HCEC 1CT (cell line): ENCODE results near the gene SPINK13.
"Not testable (repeated sequence)": the region's sequence is repeated elsewhere in the genome, so short reads cannot be mapped to it uniquely, and the experiment has no call there.

ENCODE experiments used
- DNase-seq: peaks from one replicate; pipeline ENCODE4 v3.0.0-alpha.2; 2017

The SPINK13 gene, protein sequence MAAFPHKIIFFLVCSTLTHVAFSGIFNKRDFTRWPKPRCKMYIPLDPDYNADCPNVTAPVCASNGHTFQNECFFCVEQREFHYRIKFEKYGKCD

DNA sequence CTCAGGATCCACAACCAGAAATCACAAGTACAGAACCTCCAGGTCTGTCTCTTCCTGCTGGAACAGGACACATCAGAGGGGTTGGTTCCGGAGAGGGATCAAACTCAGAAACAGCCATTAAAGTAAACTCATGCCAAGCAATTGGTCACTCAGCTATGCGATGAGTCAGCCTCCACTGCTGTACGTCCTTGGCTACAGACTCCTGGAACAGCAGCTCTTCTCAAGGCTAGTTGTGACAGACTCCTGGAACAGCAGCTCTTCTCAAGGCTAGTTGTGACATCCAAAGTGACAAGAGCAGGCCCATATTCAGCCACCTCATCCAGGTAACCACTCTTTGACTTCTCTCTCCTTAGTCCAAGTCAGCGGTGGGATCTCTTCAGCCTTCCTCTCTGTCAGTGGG is at the start of gene SPINK13:
TSS of gene SPINK13 (plus strand) at position 229 of the 400 bp plus-strand sequence. CDS start 1,279 bp downstream, outside the sequence.
- DNase-seq = peak; percentile 70

DNA sequence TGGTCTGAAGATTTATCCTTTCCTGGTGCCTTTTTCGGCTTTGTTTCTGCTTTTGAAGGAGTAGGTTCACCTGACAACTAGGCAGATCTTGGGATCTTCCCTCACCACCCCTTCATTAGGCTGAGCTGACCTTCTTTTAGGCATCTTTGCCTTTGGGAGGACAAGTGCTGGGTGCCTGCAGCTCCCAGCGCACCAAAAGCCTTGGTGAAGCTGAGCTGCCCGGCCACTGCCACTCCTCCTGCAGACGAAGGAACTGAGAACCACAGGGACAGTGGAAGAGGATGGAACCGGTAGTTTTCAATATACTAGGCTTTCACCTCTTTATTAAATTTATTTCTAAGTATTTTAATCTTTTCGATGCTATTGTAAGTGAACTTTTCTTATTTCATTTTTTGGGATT is 47.1 kb upstream of the SPINK13 start:
- no peak for DNase-seq

DNA sequence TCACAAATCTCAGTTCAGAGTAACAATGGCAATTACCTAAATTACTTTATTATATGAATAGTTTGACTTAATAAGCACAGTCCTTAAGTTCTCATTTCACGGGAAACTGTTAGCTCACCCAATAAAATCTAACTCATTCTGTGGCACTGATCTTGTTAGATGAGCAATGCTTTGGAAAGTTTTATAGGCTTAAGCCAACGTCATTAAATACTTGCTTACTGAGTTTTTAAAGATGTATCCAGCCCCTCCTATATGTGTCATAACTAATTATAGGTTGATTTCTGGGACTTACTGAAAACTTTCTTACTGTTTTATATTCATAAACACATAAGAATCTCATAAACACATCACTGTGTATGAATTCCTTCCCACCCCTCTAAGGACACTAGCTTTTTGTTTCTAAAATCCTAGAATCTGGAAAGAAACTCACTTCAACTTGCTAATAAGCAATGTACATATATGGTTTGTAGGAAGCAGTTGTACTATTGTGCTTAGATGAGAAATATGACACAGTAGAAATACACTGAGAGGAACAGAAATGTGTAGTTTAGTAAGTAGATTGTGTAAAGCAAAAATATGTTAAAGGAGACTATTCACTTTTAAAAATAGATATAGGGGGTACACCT is 44.4 kb upstream of the SPINK13 start:
- DNase-seq = no peak

DNA sequence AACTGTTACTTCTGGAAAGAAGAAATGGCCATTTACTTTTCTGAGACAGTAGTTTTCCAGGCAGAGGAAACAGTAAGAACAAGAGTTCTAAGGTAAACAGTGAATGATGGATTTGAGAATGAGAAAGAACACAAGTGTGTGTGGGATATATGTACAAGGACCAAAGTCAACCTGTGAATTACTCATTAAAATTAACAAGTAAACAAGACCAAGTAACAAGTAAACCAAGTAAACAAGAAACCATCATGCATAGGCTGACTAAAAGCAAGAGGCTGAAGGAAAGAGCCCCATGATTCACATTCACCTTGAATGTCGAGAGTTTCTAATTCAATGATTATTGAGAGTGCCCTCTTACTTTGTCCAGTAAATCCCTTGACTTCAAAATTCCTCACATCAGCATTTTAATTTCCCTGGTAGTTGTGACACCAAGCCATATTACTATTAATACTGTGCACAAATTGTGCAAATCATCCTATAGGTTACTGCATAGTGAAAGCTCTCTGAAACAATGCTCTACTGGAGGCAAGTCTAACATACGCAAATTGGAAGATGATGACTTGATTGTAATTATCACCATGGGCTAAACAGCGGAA is 40.1 kb upstream of the SPINK13 start:
- no peak for DNase-seq

DNA sequence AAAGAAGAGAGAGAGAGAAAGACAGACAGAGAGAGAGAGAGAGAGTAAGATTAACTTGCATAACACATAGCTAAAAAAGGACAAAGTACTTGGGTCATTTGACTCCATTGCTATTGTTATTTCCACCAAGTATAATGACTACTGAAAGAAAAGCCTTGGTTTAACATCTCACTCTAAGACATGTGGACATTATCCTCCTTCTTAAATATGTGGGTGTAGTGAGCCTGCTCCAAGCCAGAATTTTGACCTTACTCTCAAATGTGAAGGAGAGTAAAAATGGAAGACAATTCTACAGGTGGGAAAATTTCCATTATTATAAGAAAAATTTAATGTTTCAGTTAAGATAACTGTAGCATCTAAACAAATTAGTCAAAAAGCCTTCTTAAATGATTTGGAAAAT is 38.8 kb upstream of the SPINK13 start:
- no peak for DNase-seq

DNA sequence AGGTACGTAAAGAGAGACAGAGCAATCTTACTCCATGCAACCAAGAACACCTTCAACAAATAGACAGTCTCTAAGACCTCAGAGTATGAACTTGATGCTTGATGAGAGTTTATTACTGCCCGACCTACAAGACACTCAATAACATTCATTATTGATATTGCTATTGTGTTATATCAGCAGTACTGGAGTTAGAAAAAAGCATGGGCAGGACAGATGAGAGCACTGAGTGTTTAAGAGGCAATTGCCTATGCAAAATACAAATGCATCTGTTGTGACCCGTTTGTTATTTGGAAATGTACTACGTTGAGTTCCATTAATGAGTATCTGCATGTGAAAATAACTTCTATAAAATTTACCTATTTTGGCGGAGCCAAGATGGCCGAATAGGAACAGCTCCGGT is 38.4 kb upstream of the SPINK13 start:
- no peak for DNase-seq

DNA sequence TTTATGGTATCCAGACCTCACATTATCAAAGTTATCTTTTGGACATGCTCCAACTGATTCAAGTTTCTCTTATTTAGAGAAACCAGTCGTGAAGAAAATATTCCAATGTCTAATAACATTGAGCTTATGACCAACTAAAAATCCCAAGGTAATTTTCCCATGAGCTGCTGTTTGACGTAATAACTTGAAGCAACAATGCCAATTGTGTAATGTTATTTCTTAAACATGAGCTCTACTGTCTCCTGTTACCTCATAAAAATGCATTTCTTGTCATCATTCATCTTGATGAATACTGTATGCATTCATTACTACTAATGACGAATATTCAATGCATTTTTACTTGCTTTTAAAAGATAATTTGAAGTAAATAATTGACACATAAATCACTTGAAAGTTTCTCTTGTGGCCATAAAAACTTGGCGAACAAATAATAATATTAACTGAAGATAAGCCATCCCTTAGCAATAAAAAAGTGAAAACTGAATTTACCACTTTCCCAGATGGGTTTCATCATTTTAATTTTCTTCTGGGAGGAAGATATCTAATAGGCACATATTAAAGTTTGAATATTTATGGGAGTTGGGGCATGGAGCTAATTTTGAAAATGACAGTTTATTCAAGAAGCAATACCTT is 30.7 kb upstream of the SPINK13 start:
- DNase-seq = no peak

DNA sequence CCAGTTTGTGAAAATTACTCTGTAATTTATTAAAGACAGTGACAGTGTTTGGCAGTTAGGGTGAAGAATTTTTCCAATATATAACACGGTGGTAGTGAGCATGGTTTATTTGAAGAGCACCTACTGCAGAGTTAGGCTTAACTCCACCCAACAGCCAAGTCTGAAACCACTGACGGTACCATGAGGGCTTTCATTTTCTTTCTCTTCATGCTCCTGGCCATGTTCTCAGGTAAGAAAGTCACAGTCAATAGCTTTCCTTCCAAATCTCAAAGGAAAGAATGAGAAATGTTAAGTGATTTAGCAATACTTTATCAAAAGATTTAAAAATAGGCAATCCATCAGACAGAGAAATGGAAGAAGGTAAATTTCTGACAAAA is 30.2 kb upstream of the SPINK13 start, which contains the start of gene MARCOL:
TSS of gene MARCOL (plus strand) at position 108 of the 377 bp plus-strand sequence. CDS start at position 181, 73 bp downstream.
- DNase-seq = no peak

DNA sequence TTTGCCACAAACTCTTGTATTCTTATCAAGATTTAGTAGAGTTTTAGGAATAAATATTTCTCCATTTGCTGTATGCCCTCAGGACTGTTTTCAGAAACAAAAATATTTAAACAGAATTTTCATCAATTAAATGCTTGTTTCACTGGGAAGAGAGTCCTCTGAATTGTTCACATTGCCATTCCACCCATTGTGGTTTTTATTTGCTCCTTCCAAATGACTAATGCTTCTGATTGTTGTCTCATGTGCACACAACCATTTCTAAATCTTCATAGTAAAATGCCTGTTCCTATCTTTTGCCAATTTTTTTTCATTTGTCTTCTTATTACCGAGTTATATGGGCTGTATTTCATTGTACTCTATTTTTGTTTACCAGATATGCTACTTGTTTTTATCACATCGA is 19.7 kb upstream of the SPINK13 start:
- no peak for DNase-seq

DNA sequence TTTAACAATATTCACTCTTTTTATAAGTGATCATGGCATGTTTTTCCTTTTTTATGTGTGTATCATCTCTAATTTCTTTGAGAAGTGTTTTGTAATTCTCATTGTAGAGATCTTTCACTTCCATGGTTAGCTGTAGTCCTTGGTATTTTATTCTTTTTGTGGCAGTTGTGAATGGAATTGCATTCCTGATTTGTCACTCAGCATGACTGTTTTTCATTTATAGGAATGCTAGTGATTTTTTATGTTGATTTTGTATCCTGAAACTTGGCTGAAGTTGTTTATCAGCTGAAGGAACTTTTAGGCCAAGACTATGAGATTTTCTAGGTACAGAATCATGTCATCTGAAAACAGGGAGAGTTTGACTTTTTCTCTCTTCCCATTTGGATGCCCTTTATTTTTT is 13.1 kb upstream of the SPINK13 start:
- no peak for DNase-seq

DNA sequence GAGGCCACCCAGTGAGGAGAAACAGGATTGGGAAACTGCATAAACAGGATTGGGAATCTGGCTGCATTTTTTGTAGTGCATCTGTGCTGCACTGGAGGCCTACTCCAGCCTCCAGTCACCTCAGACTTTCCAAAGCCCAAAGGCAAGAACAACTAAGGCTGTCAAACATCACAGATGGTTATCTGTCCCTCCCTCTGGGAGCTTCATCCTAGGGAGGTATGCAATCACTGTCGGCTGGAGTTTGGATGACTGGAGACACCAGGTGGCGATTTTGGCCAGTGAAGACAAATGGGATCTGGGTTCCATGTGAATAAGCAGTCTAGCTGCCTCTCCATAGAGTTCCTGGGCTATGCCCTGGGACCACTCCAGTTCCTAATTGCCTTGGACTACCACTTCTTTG is 9.3 kb upstream of the SPINK13 start:
- DNase-seq = no peak

DNA sequence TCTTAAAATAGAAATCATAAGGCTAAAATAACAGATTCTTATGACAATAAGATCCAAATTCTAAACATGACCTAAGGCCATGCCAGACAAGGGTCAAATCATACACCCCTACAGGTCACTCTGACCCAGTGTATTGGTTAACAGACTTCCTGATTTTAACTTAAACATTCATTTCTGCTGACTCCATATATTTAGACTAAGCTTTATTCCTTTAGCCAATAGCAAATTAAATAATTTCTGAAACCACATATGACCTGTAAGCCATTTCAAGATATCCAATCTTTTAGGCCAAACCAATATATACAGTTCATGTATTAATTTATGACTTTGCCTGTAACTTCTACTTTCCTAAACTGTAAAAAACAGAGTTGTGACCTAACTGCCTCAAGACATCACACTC is 7.4 kb upstream of the SPINK13 start:
- no peak for DNase-seq

DNA sequence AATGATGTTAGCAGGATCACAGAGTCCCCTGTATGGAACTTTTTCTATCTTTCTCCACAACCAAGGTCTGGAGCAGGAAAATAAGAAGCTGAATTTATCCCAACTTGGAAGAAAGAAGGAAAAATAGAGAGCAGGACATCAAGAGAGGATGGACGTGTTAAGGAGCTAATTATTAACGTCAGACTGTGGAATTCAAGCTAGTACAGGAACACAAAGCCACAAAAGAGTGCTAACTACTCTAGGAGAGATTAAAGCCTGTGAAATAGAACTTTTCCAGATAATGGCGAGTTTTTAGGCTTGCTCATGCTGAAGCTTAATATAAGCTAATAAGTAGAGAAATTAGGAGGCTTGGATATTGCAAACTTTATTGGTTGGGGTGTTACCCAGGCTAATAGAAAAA is 632 bp upstream of the SPINK13 start:
- DNase-seq = no peak

DNA sequence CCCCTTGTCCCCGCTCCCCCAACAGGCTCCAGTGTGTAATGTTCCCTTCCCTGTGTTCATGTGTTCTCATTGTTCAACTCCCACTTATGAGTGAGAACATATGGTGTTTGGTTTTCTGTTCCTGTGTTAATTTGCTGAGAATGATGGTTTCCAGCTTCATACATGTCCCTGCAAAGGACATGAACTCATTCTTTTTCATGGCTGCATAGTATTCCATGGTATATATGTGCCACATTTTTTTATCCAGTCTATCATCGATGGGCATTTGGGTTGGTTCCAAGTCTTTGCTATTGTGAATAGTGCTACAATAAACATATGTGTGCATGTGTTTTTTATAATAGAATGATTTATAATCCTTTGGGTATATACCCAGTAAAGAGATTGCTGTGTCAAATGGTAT is 6.5 kb downstream of the SPINK13 start:
- DNase-seq = not testable (repeated sequence)

DNA sequence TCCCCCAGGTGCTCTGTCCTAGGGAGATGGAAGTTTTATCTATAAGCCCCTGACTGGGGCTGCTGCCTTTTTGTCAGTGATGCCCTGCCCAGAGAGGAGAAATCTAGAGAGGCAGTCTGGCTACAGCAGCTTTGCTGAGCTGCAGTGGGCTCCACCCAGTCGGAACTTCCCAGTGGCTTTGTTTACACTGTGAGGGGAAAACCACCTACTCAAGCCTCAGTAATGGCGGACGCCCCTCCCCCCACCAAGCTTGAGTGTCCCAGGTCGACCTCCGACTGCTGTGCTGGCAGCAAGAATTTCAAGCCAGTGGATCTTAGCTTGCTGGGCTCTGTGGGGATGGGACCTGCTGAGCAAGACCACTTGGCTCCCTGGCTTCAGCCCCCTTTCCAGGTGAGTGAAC is 12.3 kb downstream of the SPINK13 start:
- not testable (repeated sequence) for DNase-seq

DNA sequence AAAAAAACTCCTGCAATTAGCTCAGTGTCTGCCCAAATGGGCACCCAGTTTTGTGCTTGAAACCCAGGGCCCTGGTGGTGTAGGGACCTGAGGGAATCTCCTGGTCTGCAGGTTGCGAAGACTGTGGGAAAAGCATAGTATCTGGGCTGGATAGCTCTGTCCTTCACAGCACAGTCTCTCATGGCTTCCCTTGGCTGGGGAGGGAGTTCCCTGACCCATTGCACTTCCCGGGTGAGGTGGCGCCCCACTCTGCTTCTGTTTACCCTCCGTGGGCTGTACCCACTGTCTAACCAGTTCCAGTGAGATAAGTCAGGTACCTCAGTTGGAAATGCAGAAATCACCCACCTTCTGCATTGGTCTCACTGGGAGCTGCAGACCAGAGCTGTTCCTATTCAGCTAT is 12.7 kb downstream of the SPINK13 start:
- DNase-seq = not testable (repeated sequence)

DNA sequence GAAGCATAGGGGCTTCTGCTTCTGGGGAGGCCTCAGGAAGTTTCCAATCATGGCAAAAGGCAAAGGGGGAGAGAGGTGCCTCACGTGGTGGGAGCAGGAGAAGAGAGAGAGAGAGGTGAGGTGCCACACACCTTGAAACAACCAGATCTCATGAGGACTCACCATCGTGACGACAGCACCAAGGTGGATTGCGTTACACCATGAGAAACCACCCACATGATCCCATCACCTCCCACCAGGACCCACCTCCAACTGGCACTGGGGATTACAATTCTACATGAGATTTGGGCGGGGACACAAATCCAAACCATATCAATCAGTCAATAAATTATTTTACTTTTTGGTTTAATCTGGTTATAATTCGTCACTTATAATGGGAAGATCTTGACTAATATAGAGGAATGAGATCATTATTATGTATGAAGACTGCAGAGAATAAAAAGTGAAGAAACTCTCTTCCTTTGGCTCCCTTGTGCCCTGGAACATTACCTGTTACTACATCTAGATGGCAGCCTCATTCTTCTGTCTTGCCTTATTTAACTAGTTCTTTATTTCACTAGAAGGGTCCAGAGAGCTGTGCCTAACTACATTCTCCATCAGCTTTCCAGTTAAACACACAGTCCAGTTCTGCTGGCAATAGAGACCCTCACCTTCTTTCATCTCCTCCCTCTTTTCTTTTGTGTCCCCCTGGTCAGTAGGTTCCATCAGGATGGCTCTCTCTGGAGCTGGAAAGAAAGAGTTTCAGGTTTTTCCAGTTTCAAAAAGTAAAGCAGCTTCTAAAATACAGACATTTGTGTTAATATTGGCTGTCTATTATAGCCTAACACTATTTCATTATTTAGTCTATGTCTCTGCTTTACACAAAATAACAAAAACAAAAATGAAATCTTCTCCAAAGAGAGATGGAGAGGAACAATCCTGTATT is 21.9 kb downstream of the SPINK13 start:
- DNase-seq = peak; percentile 16

DNA sequence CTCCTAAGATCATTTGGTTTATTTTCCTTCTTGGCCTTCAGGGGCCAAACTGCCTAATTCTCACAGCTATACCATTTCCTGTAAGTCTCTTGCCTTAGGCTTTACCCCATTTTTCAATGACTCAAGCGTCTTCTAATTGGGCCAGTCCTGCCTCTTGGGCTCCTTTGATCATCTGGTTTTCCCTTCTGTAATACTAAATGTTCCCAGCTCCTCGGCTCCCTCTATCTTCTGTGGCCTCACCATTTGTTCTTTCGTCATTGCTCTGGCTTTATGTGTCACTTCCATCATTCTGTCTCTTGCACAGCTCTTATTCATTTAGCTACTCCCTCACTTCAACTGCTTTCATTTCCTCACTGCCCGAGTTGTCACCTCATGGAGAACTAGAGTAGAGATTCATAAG is 29.1 kb downstream of the SPINK13 start:
- DNase-seq = no peak

DNA sequence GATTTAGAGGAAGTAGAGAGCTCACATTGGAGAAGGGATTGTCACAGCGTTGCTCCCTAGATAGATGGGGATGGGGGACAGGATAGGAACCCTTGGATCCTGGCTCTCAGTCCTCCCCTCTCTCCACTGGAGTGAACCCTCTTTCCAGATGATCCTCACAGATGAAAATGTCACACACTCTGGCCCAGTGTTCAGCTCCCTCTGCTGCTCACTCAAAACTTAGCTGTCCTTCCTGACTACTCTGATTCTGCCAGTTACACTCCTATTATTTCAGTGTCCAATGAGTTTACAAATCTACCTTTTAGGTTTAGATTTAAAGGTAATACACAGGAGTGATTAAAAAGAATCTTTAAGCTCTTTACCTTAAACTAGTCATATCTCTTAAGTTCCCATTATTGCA is 37.9 kb downstream of the SPINK13 start:
- DNase-seq = no peak

DNA sequence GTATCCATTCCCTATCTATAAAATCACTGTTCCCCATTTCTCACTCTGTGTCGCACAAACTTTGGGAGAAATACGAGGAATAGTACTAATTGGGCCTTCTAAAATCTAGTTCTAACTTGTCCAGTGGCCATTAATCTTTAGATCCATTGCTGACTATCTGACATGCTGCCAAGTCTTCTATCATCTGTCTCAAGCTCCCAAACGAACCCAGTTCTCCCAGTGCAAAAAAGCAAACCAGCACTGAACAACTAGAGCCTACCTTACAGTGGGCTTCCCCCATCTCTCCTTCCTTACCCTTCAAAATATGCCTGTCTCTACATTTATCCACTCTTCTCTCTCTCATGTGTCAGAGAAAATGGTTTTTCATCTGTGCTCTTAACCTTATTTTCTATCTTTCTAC is 40.4 kb downstream of the SPINK13 start:
- no peak for DNase-seq

DNA sequence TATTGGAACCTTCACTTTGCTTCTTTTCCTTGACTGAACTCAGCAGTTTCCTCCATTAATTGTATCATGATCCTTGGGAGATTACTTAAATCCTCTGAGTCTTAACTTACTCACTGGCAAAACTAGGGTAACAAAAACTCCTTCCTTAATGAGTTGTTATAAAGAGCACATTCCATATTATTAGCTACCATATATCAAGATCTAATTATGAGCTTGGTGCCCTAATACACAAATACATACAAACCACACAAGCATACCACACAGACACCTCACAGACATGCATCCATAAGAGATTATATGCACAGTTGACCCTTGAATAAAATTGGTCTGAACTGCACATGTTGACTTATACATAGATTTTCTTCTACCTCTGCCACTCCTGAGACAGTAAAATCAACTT is 41.2 kb downstream of the SPINK13 start:
- no peak for DNase-seq

DNA sequence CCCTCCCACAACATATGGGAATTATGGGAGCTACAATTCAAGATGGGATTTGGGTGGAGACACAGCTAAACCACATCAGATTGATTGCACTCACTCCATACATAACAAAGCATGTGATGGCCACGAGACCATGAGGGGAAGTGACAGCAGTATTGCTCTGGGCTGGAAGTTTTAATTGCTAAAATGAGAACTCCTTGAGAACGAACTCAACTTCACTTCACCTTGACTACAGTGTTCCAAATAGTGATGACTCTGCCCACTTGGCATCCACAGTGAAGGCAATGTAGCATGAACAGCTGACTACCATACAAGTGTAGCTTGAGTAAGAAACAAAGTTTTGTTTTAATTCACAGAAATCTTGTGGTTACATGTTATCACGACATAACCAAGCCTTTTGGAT is 42.9 kb downstream of the SPINK13 start:
- DNase-seq = no peak

DNA sequence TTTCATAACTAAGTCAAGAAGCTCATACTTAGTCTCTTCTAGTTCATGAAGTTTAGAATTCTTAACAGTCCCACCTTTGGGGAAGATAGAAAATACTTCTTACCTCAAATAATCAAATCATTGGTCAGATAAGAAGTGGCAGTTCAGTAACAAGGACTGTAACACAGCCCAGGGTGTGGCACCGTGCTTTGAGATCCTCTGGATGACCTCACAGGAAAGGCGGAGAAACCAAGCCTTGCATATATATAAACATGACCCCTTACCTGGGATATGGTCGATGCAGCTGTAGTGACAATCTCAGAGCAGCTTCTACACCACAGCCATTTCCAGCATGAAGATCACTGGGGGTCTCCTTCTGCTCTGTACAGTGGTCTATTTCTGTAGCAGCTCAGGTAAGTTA is 43.6 kb downstream of the SPINK13 start, which contains the start of gene SPINK7:
TSS of gene SPINK7 (plus strand) at position 271 of the 400 bp plus-strand sequence. CDS start at position 332, 61 bp downstream.
- DNase-seq = no peak
